HK-2 (cell line): ENCODE data around the gene UCK2.

Source experiments
- DNase-seq: peaks from one replicate; pipeline ENCODE4 v3.0.0-alpha.2; 2018; ENCODE audit not compliant: unreplicated experiment

UCK2 gene

DNA sequence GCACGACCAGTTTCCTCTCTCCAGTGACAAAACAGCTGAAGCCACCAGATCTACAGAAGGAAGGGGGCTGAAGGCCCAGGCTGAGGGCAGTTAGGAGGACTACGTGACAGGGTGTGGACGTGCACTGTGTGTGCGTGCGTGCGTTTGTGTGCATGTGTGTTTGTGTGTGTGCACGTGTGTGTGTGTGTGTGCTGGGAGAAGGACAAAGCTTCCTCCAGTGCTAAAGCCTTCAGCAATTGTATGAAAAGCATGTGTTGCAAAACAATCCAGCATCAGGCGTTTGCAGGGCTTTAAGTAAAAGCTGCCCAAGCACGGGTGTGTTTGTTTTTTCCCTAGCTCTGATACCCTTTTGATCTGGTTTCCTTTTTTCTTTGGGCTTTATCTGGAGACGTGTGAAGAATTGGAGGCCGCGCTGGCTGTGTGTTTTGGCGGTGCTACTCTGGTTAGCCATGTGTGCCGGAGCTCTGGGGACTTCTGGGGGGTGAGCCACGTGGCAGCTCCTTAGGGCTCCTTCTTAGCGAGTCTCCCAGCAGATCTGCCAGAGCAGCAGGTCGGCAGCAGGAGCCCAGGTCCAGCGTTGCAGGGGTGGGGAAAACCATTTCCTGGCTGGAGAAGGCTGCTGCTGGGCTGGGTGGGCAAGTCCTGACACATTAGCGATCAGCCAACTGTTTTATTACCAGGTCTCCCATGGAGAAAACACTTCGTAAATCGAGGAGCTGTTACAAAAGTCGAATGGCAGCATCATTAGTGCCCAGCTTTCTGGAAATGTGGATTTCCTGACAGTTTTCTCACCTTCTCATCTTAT is 73.4 kb downstream of the UCK2 start:
- DNase-seq: no peak

DNA sequence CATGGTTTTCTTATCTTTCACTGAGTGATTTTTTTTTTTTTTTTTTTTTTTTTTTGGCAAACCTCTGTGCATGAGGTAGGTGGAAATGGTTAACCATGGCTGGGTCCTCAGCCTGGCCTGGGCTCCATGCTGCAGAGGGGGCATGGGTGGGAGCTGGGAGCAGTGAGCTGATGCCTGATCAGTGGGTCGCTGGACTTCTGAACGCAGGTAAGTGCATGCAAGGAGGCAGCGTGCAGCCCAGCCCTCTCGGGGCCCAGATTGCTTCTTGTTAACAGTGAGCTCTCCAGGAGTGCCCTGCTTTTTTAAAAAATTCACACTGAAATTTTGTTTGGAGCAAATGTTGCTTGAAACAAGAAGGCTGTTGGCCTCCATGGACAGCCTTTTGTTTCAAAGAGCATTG is 75.2 kb downstream of the UCK2 start:
- DNase-seq: no peak

DNA sequence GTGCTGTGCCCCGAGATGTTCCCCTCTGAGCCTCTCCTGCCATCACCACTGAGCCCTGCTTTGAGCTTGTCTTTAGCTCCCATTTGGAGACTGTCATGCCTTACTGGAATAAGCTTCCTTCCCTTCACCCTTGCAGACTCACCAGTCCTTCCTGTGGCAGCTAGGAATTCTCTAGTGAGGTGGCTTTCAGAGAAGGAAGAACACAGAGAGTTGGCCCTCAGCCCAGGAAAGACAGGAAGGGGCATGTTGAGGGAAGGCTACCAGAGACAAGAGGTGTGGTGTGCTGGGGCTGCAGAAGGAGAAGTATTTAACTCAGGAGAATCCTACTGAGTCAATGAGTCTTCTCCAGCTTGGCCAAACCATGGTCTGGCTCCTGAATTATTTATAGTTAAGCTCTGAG is 76.3 kb downstream of the UCK2 start:
- DNase-seq: peak; percentile 42

DNA sequence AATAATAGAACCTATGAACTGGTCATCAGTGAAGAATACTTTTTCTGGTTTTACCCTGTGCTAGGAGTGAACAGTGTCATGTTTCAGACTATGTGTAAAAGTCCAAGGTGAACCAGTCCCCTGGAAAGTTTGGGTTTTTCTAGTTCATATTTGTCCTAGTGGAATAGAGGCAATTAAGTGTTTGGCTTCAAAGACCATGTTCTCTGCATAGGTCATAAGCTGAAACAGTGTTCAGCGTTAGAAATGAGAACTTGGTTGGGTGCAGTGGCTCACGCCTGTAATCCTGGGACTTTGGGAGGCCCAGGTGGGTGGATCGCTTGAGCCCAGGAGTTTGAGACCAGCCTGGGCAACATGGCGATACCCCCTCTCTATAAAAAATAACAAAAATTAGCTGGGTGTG is 77.5 kb downstream of the UCK2 start:
- DNase-seq: no peak

DNA sequence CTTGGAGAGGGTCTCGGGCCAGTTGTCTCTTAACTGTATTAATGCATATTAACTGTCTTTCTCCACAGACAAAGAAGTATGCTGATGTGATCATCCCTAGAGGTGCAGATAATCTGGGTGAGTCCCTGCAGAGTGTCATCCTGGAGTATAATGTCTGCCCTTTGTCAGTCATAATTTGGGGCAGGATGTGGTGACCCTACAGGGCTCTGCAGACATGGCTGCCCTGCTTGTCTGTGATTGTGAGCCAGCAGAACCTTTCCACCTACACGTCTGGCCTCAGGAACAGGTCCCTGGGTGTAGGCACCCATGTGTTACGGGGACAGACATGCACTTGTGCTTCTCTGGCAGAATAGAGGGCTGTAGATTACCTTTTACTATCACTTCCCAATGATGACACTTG is 78.4 kb downstream of the UCK2 start:
- no peak for DNase-seq

DNA sequence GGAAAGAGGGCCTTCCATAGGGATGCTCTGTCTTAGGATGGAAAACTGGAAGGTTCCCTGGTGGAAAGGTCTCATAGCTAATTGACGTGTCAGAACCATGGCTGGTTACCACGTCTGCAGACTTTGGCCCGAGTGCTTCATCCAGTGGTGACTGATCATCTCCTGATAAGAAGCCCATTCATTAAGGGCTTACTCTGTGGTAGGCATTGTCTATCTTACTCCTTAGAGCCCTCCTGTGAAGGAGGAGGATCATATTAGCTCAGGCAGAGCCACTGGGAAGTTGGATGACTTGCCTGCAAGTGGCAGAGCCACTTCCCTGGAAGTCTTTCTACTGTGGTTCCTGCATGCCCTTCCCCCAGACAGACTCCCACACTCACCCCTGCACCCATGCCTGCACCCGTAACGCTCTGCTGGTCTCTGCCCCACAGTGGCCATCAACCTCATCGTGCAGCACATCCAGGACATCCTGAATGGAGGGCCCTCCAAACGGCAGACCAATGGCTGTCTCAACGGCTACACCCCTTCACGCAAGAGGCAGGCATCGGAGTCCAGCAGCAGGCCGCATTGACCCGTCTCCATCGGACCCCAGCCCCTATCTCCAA is 79.9 kb downstream of the UCK2 start:
- no peak for DNase-seq

DNA sequence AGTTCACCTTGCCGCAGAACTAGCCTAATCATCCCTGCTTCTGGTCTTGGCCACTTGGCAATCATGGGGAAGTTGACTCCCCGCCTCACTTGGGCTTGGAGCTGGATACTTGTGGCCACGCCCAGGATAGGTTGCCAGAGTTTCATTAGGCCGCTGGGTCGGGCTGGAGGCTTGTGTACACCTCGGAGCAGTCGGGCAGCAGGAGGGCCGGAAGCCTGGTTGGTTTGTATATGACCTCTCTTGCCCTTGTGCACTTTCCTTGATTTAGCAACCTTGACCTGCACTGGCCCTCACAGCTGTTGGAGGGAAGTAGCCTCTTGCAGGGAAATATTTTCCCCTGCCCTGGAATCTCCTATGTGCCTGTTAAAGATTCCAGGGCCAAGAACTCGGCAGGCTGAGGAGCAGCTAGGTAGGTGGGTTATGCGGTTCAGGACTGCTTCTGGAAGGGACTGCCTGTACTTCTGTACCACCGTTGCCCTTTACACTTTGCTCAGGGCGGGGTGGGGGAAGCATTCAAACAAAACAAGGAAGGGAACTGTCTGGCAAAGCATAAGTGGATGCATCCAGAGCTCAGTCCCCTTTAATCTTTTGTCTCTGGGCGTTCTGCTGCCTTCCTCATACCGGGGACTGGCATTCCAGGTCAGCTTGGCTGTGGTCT is 83.5 kb downstream of the UCK2 start:
- DNase-seq: no peak

DNA sequence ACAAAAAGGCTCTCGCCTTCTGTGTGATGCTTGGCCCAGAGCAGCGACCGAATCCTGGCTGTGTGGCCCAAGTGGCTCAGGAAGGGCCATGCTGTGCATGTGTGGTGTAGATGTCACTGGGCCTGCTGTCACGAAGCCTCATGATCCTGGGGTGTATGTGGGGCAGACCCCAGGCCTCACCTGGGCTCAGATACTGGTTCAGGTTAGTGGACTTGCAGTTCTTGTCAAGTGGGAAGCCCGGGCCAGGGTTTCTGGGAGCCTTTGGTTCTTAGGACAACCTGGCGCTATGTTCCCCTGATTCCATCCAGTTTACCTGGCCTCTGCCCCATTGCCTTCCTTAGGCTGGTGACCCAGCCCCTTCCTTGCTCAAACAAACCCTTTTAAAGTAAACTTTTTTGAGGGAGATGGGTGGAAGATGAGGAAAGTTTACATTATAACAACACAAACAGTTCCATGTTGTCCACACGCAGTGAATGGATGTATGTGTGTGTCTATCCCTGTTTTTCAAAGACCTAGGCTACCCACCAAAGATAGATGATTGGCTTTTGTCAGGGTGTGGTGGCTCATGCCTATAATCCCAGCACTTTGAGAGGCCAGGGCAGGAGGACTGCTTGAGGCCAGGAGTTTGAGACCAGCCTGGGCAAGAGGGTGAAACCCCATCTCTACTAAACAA is 84.3 kb downstream of the UCK2 start:
- no peak for DNase-seq

DNA sequence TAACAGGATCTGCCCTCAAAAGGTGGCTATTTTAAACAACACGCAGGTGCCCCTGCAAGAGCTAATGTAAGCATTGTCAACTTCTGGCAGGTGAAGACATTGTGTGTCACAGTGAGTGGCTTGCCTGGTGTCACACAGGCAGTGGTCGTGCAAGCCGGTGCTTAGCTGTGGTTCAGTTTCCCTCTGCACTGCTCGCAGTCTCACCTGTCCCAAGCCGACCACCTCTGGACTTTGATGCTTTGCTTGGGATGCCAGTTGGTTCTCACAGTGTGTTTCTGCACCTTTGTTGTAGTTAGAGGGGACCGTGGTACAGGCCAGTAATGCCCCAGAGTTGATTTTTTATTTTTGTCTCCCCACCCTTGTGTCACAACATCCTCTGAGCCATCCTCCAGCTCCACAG is 85.2 kb downstream of the UCK2 start:
- no peak for DNase-seq

DNA sequence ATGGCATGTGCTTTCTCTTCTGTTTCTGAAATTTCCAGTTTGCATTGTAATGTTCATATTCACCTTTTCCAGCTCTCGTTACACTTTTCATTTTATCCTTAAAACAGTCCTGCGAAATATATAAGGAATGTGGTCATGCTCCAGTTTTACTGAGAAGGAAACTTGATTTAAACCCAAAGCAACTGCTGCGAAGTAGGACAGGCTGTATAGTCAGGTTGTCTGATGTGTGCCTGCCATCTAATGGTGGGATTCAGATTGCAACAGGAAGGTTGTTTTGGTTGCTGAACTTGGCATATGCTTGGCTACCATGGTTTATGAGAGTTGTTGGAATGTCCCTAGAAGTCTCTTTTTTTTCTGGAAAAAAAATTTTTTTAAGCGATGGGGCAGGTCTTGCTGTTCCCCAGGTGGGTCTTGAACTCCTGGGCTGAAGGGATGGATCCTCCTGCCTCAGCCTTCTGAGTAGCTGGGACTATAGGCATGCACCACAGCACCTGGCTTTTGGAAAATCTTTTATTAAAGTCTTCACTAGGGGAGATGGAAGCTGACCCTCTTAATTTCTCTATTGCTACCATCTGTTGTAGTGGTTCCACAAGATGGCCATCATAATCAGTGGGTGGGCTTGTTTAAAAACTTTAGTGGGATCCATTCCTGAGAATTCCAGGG is 86.9 kb downstream of the UCK2 start:
- peak; percentile 47 for DNase-seq

DNA sequence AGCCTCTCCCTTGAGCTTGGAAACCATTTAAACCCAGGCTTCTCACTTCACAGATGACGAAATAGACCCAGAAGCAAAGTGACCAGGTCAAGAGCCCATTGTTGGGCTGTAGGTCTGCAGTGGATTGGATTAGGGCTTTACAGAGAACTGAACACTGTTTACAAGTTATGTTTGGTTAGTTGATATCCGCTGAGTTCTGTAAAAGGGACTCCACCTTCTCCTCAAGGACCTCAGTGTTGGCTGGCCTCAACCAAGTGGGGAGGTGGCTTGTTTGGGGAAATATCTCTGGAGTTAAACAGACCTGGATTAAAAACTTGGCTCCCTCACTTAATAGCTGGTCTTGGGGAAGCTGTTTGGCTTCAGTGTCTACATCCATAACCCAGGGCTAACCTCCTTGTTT is 88.1 kb downstream of the UCK2 start:
- no peak for DNase-seq

DNA sequence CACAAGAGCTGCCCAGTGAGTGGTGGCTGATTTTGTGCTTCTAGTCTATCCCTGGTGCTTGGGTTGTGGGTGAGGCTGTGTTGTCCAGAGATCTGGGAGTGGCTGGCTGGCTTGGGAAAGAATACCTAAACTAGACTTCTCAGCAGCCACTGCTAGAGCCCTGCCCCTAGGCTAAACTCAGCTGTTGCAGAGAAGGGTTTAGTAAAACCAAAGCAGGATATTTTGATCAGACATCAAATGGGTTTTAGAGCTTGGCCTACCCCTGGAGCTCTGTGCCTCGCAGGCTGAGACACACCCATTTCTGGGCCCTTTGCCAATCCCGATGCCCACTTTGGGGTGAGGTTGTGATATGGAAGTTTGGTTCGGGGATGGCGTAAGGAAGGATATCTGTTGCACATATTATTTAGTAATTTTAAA is 88.5 kb downstream of the UCK2 start:
- DNase-seq: no peak

DNA sequence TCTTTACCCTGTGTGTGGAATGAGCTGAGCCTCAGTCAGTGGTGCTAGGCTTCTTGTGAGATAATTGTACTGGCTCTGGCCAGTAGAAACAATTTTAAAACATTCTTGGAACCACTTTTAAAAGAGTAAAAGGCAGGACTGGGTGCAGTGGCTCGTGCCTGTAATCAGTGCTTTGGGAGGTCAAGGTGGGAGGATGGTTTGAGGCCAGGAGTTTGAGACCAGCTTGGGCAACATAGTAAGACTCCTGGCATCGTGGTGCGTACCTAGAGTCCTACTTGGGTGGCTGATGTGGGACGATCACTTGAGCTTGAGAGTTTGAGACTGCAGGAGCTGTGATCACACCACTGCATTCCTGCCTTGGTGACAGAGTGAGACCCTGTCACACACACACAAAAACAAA is 89.8 kb downstream of the UCK2 start:
- no peak for DNase-seq

DNA sequence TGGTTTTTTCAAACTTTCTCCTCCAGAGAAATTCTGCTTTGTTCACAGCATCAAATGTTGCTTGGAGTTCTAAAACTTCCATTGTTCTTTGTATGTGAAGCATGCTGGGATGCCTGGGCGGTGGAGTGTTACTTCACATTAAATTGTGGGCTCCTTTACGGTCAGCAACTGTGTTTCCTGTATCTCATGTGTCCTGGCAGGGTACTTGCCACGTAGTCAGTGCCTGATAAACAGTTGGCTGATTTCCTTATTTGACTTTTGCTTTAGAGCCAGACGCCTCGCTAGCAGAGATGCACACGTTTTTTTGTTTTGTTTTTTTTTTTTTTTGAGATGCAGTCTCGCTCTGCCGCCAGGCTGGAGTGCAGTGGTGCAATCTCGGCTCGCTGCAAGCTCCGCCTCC is 96.7 kb downstream of the UCK2 start:
- no peak for DNase-seq

DNA sequence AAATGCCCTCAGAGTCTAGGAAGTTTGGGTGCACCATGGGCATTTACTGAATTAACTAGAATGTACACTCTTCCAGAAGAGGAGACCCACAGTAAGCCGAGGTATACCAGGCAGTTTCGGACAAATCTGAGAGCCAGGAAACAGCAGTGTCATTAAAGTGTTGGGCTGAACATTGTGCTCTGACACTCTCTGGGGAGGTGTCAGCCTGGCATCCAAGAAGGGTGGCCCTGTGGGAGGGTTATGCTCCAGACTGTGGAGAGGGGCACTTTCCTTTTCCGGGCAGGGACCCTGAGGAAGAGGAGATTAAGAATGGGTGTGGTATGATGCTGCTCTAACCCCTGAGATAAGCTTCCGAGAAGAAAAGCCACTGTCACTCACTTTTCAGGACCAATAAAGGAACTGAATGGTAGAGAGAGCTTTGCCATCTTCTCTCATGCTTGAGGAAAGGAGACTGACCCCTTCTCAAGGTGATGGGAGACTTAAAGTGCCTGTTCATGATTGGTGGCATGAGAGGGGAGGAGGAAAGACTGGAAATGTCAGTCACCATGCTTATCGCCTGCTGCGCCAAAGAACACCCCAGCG is 98.2 kb downstream of the UCK2 start:
- no peak for DNase-seq

DNA sequence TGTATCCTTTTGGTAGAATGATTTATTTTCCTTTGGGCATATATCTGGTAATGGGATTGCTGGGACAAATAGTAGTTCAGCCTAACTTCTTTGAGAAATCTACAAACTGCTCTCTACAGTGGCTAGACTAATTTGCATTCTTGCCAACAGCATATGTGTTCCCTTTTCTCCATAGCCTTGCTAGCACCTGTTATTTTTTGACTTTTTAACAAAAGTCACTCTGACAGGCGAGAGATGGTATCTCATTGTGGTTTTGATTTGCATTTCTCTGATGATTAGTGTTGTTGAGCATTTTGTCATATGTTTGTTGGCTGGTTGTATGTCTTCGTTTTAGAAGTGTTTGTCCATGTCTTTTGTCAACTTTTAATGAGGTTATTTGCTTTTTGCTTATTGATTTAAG is 99.8 kb downstream of the UCK2 start:
- DNase-seq: no peak

DNA sequence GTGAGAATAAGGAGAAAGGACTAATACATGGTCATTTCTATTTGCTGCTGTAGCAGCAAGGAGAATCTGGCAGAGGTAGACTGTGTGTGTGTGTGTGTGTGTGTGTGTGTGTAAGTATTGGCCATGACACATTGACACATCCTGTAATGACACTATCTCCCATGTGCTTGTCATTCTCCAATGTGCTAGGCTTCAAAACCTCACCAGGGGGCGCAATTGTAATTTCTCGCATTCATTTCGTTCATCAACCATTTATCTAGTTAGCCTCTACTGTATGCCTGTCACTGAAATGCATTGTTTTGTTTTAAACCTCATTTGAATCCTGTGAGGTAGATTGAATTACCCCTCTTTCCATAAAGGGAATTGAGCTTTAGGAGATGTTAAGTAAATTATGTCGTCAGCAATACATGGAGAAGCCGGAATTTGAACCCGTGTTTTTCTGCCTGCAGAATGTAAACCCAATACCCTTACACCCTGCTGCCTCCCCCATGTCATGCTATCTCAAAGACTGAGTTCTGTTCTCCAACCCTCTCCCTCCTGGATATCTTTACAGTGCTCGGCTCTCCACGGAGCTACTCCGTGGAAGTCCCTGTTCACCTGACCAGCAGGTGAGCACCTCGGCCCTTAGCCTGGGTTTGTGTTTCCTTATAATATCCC is 100.8 kb downstream of the UCK2 start:
- DNase-seq: peak; percentile 55

DNA sequence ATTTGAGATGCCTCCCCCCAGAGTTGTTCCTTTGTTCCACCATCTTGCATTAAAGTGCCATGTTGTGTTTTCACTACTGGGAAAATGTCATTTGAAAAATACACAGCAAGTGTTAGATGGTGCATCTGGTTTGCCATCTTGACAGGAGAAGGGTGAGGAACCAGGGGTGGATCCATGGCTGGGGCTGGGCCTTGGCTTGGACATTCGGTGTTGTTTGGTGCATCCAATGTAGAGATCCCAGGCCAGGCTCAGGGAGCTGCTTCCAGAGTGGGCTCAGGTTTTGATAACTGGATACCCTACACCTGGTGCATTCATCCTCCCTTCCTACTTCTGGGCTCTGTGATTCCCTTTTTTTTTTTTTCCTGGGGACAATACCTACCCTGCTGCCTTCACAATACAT is 103.5 kb downstream of the UCK2 start:
- DNase-seq: no peak

DNA sequence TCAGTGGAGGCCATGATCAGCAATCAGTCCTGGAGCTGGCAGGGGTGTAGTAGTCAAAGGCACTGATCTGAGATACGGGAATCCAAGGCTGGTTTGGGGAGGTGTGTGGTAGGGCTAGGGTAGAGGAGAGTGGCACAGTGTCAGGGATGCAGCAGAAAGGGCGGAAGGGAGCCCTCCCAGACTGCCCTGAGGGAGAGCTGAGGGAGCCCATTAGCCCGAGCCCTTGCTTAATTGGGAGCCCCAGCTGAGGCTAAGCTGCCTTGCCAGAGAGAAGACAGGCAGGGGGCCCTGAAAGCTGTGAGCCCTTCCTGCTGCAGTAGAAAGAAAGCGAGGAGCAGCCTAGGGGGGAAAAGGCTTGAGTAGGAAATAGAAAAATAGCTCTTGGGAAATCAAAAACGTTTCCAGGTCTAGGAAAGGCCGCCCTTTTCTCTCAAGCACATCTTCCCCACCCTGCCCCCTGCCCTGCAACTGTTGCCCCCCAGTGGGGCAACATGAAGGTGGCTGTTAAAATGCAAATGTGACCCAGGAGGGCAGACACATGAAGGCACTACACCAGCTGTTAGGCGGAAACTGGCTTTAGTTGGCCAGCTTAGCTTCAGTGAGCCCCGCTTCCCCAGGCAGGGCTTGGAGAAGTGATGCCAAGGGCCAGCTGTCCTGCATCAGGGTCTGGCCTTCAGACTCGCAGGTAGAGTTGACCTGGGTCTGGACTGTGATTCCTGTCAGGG is 106.2 kb downstream of the UCK2 start:
- DNase-seq: no peak

DNA sequence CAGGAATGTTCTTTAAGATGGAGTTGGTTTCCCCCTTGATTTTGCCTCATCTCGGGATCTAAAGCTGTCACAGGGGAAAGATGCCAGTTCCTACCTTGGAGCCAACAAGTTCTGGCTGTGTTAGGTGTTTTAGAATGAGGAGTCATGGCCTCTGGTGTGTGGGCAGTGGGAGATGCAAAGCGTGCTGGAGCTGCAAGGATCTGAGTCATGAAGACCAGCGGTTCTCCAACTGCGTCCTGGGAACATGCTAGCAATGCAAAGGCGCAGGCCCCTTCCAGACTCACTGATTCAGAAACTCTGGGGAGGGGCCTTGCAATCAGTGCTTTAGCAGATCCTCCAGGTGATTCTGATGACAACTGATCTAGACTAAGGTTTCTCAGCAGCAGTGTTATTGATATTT is 109.1 kb downstream of the UCK2 start:
- no peak for DNase-seq

DNA sequence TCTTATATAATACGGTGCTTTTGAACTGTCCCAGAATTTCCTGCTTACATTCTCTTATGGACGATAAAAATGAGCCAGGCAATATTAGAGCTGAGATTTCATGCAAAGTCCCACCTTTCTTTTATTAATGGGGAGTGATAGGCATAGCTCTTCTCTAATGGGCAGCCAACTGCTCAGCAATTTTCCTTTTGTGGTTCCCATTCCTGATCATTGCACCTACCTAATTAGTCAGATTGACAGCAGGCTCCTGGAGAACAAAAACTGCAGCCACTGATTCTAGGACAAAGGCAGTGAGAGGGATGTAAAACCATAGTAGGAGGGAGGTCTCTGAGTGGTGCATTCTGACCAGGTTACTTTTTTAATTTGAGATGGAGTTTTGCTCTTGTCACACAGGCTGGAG is 110.4 kb downstream of the UCK2 start:
- DNase-seq: no peak
